ENCODE results near the gene ENO2.

Gene ENO2

GRCh38 chr12:6950811-6951540 is 36.6 kb downstream of the ENO2 start, which contains the start of gene PTPN6:
Gene PTPN6, plus strand, starts transcription at chr12:6951356. Its CDS starts 157 bp downstream, at chr12:6951513.
- no peak for DNase-seq

- DNase-seq = no peak
Observed at GRCh38 chr12:6951551-6952120, 37.3 kb downstream of the ENO2 start.

GRCh38 chr12:6952121-6952862 is 37.9 kb downstream of the ENO2 start:
- no peak for DNase-seq

GRCh38 chr12:6952863-6953441 is 38.6 kb downstream of the ENO2 start:
- DNase-seq = no peak

- no peak for DNase-seq
Observed at GRCh38 chr12:6953442-6954315, 39.3 kb downstream of the ENO2 start.

- DNase-seq = no peak
Observed at GRCh38 chr12:6954316-6955107, 40.1 kb downstream of the ENO2 start.

- no peak for DNase-seq
Observed at GRCh38 chr12:6955108-6956020, 41.0 kb downstream of the ENO2 start.

GRCh38 chr12:6956021-6956727 is 41.8 kb downstream of the ENO2 start:
- DNase-seq = no peak

- no peak for DNase-seq
Observed at GRCh38 chr12:6957151-6957701, 42.8 kb downstream of the ENO2 start.

GRCh38 chr12:6957741-6958608 is 43.6 kb downstream of the ENO2 start:
- no peak for DNase-seq

- no peak for DNase-seq
Observed at GRCh38 chr12:6958609-6959057, 44.3 kb downstream of the ENO2 start.

- no peak for DNase-seq
Observed at GRCh38 chr12:6959058-6959804, 44.9 kb downstream of the ENO2 start.

- no peak for DNase-seq
Observed at GRCh38 chr12:6959805-6960592, 45.6 kb downstream of the ENO2 start.

GRCh38 chr12:6960593-6961277 is 46.4 kb downstream of the ENO2 start:
- DNase-seq = no peak

GRCh38 chr12:6961278-6961694 is 46.9 kb downstream of the ENO2 start:
- DNase-seq = no peak

GRCh38 chr12:6961695-6962284 is 47.4 kb downstream of the ENO2 start:
- peak; percentile 39 for DNase-seq

All from NCI-H187 treated with DMSO at 0.1 percent for 48 hours (cell line).